GM19468 (cell line): ENCODE measurements around the gene SIRPB2.

Experiments
- ATAC-seq: cut with Tn5 transposase; IDR thresholded peaks from one replicate; pipeline ENCODE4 v1.9.1; 2021; ENCODE audit warnings: mild to moderate bottlenecking, moderate library complexity, moderate number of reproducible peaks; ENCODE audit not compliant: unreplicated experiment; ENCODE audit errors: extremely low read depth

Gene SIRPB2

GRCh38 chr20:1448081-1448620, 43.1 kb downstream of the SIRPB2 start:
- ATAC-seq = no peak

GRCh38 chr20:1446536-1446935, 44.7 kb downstream of the SIRPB2 start:
- ATAC-seq = no peak

- ATAC-seq = no peak
Measured at GRCh38 chr20:1443085-1443484, 48.1 kb downstream of the SIRPB2 start.

GRCh38 chr20:1442304-1442703, 48.9 kb downstream of the SIRPB2 start:
- ATAC-seq = no peak

GRCh38 chr20:1441133-1441532, 50.1 kb downstream of the SIRPB2 start:
- no peak for ATAC-seq

- ATAC-seq = no peak
Measured at GRCh38 chr20:1440024-1440423, 51.2 kb downstream of the SIRPB2 start.

- no peak for ATAC-seq
Measured at GRCh38 chr20:1438361-1438760, 52.9 kb downstream of the SIRPB2 start.

- ATAC-seq = no peak
Measured at GRCh38 chr20:1437235-1437904, 53.9 kb downstream of the SIRPB2 start.

- no peak for ATAC-seq
Measured at GRCh38 chr20:1436263-1436662, 55.0 kb downstream of the SIRPB2 start.

- no peak for ATAC-seq
Measured at GRCh38 chr20:1435337-1435699, 55.9 kb downstream of the SIRPB2 start.

GRCh38 chr20:1434571-1435336, 56.5 kb downstream of the SIRPB2 start:
- peak; percentile 71 for ATAC-seq

GRCh38 chr20:1431158-1431557, 60.1 kb downstream of the SIRPB2 start:
- no peak for ATAC-seq

GRCh38 chr20:1430004-1430451, 61.2 kb downstream of the SIRPB2 start:
- ATAC-seq = no peak

GRCh38 chr20:1429143-1429728, 62.0 kb downstream of the SIRPB2 start:
- no peak for ATAC-seq

GRCh38 chr20:1427457-1428054, 63.7 kb downstream of the SIRPB2 start:
- no peak for ATAC-seq

- no peak for ATAC-seq
Measured at GRCh38 chr20:1426231-1426849, 64.9 kb downstream of the SIRPB2 start.
